DMS114 treated with DMSO at 0.1 percent for 48 hours (cell line): ENCODE measurements around the gene CLEC2D.
"Not testable (repeated sequence)": the region's sequence is repeated elsewhere in the genome, so short reads cannot be mapped to it uniquely, and the experiment has no call there.

ENCODE experiments used
- DNase-seq: peaks from one replicate; lab custom pipeline; 2025; ENCODE audit not compliant: unreplicated experiment; lab: John Stamatoyannopoulos, UW

CLEC2D gene

GRCh38 chr12:9725213-9725870 lies 55.8 kb downstream of the CLEC2D start:
- no peak for DNase-seq

GRCh38 chr12:9727813-9728212 lies 58.3 kb downstream of the CLEC2D start:
- no peak for DNase-seq

- DNase-seq: no peak
These were observed 59.6 kb downstream of the CLEC2D start for GRCh38 chr12:9729082-9729481.

GRCh38 chr12:9730011-9730410 lies 60.5 kb downstream of the CLEC2D start:
- DNase-seq: no peak

GRCh38 chr12:9730591-9730990 lies 61.1 kb downstream of the CLEC2D start:
- DNase-seq: no peak

GRCh38 chr12:9731393-9731792 lies 61.9 kb downstream of the CLEC2D start:
- DNase-seq: no peak

GRCh38 chr12:9731797-9732196 lies 62.3 kb downstream of the CLEC2D start:
- DNase-seq: no peak

GRCh38 chr12:9732921-9733461 lies 63.5 kb downstream of the CLEC2D start, which contains the start of gene CLECL1:
TSS of gene CLECL1 (minus strand) at chr12:9733097.
- DNase-seq: no peak

- no peak for DNase-seq
These were observed 66.1 kb downstream of the CLEC2D start for GRCh38 chr12:9735601-9736000.

- DNase-seq: no peak
These were observed 67.6 kb downstream of the CLEC2D start for GRCh38 chr12:9736936-9737705.

- DNase-seq: not testable (repeated sequence)
These were observed 69.4 kb downstream of the CLEC2D start for GRCh38 chr12:9738905-9739304.

- DNase-seq: not testable (repeated sequence)
These were observed 70.0 kb downstream of the CLEC2D start for GRCh38 chr12:9739404-9740105.

- DNase-seq: no peak
These were observed 70.7 kb downstream of the CLEC2D start for GRCh38 chr12:9740106-9740750.

GRCh38 chr12:9741726-9742125 lies 72.2 kb downstream of the CLEC2D start:
- DNase-seq: no peak

GRCh38 chr12:9742661-9743060 lies 73.1 kb downstream of the CLEC2D start:
- no peak for DNase-seq

GRCh38 chr12:9745199-9745598 lies 75.7 kb downstream of the CLEC2D start:
- no peak for DNase-seq
